ENCODE measurements around the gene TMEM63A. TPM values are rescaled to one million over a fixed set of nuclear protein-coding genes. Genes with fewer than 3 reads are reported as not detected.

Gene TMEM63A
- total RNA-seq, 5 donors from 2014 or later (not counting 1 experiment from before 2014, with no cell fraction given), result 332 to 473 (median 390) TPM

DNA sequence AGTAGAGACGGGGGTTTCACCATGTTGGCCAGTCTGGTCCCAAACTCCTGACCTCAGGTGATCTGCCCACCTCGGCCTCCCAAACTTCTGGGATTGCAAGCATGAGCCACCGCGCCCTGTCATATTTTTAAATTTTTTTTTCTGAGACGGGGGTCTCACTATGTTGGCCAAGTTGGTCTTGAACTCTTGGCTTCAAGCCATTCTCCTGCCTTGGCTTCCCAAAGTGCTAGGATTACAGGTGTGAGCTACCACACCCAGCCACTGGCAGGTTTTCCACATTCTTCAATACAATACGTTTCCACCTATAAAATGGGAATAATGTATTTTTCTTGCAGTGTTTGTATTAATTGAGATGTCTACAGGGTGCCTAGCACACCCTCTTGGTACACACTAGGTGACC is 10.1 kb upstream of the TMEM63A start:
- peaks cover 39 to 47% (median 44%) of the 10 kb centered on the region in 3 donors for H3K4me1 Mint-ChIP-seq
- DNase-seq (no peak), ATAC-seq (replicated peaks in 1 of 4) (no peak)
- H3K9me3 ChIP-seq, result no peaks in the 10 kb centered on the region
- ChIA-PET POLR2A (interaction anchor here in 1 of 2 donors (0.6 kb wide), 1 partner anchor 1046 kb away, joined by 3 read pairs; no protein-coding TSS in a partner anchor), CTCF (interaction anchor here in 1 of 2 donors (0.5 kb wide), 1 partner anchor 9 kb away, joined by 5 read pairs; no protein-coding TSS in a partner anchor)
- no peak overlapping the region for H3K27ac ChIP-seq (ENCODE audit: low read length)
- no peaks in the 10 kb centered on the region for H3K36me3 Mint-ChIP-seq
- no peak overlapping the region for H3K4me3 Mint-ChIP-seq
- H3K4me3 ChIP-seq (ENCODE audit: control insufficient read depth in 1 of 2, extremely low read depth in 1 of 2, low read length in 1 of 2), result no peak overlapping the region
- no peaks in the 10 kb centered on the region for H3K27me3 ChIP-seq (replicated peaks in 1 of 2; ENCODE audit: control insufficient read depth in 2 of 2, extremely low read depth in 1 of 2, insufficient read depth in 2 of 2, low read length in 1 of 2)
- WGBS (ENCODE audit: insufficient coverage), result 91% methylated on average over 5 of the region's 6 CpGs
- H3K4me1 ChIP-seq (ENCODE audit: control insufficient read depth in 1 of 2, extremely low read depth in 1 of 2, insufficient read depth in 2 of 2, low read length in 2 of 2), result peaks cover 24 to 26% of the 10 kb centered on the region in 2 experiments
- no peaks in the 10 kb centered on the region for H3K9me3 Mint-ChIP-seq
- no peaks in the 10 kb centered on the region for H3K27me3 Mint-ChIP-seq
- no peaks in the 10 kb centered on the region for H3K36me3 ChIP-seq (ENCODE audit: control insufficient read depth in 2 of 2, extremely low read depth in 1 of 2, insufficient read depth in 1 of 2, low read length in 1 of 2)
- H3K27ac Mint-ChIP-seq, result no peak overlapping the region

DNA sequence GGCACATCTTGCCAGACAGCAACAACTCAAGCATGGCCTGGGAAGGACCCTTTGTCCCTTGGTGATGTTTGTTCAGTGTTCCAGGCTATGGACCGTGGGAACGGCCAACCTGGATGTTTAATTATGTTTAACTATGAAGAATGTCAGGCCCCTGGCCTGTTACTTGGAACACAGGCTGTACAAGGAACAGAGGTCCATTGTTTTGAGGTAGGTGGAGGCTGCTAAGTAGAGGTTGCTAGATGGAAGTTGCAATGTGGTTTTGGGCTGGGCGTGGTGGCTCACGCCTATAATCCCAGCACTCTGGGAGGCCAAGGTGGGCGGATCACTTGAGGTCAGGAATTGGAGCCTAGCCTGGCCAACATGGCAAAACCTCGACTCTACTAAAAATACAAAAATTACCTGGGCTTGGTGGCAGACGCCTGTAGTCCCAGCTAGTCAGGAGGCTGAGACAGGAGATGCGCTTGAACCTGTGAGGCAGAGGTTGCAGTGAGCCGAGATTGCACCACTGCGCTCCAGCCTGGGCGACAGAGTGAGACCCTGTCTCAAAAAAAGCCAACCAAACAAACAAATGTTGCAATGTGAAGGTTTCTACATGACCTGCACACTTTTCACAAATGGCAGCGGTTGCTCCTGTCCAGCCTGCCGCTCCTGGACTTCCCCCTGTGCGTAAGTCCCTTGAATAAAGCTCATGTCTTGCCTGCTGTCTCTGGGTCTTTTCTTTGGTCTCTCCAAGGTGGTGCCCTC is 9.2 kb upstream of the TMEM63A start:
- ATAC-seq (replicated peaks in 1 of 4) (no peak), DNase-seq (no peak)
- Histone ChIP-seq H3K9me3 (no peaks in the 10 kb centered on the region), H3K27me3 (replicated peaks in 1 of 2; ENCODE audit: control insufficient read depth in 2 of 2, extremely low read depth in 1 of 2, insufficient read depth in 2 of 2, low read length in 1 of 2) (no peaks in the 10 kb centered on the region), H3K27ac (ENCODE audit: low read length) (no peak overlapping the region), H3K4me1 (ENCODE audit: control insufficient read depth in 1 of 2, extremely low read depth in 1 of 2, insufficient read depth in 2 of 2, low read length in 2 of 2) (peaks cover 17 to 18% of the 10 kb centered on the region in 2 experiments), H3K36me3 (ENCODE audit: control insufficient read depth in 2 of 2, extremely low read depth in 1 of 2, insufficient read depth in 1 of 2, low read length in 1 of 2) (no peaks in the 10 kb centered on the region), H3K4me3 (ENCODE audit: control insufficient read depth in 1 of 2, extremely low read depth in 1 of 2, low read length in 1 of 2) (no peak overlapping the region)
- ChIA-PET POLR2A (interaction anchor here in 1 of 2 donors (0.6 kb wide), 1 partner anchor 32 kb away, joined by 3 read pairs; no protein-coding TSS in a partner anchor), CTCF (interaction anchor here in 1 of 2 donors (0.5 kb wide), 1 partner anchor 8 kb away, joined by 5 read pairs; no protein-coding TSS in a partner anchor)
- Mint-ChIP-seq H3K36me3 (no peaks in the 10 kb centered on the region), H3K27ac (peak overlapping the region in 1 of 2 donors; percentile 79), H3K9me3 (no peaks in the 10 kb centered on the region), H3K4me1 (peaks cover 30 to 38% (median 38%) of the 10 kb centered on the region in 3 donors), H3K27me3 (no peaks in the 10 kb centered on the region), H3K4me3 (no peak overlapping the region)
- WGBS (ENCODE audit: insufficient coverage), result 88% methylated on average over 12 of the region's 14 CpGs

- Mint-ChIP-seq H3K4me1 (peaks cover 22 to 30% (median 30%) of the 10 kb centered on the region in 3 donors), H3K4me3 (no peak overlapping the region), H3K27ac (peak overlapping the region in 1 of 2 donors; percentile 19), H3K27me3 (no peaks in the 10 kb centered on the region), H3K36me3 (no peaks in the 10 kb centered on the region), H3K9me3 (no peaks in the 10 kb centered on the region)
- CTCF ChIA-PET, result interaction anchor here in 1 of 2 donors (1.6 kb wide), 1 partner anchor 14 kb away, joined by 4 read pairs; no protein-coding TSS in a partner anchor
- WGBS (ENCODE audit: insufficient coverage), result 75% methylated on average over 2 of the region's 6 CpGs
- H3K4me1 ChIP-seq (ENCODE audit: control insufficient read depth in 1 of 2, extremely low read depth in 1 of 2, insufficient read depth in 2 of 2, low read length in 2 of 2), result peaks cover 9 to 10% of the 10 kb centered on the region in 2 experiments
- no peaks in the 10 kb centered on the region for H3K36me3 ChIP-seq (ENCODE audit: control insufficient read depth in 2 of 2, extremely low read depth in 1 of 2, insufficient read depth in 1 of 2, low read length in 1 of 2)
- H3K9me3 ChIP-seq, result no peaks in the 10 kb centered on the region
- H3K4me3 ChIP-seq (ENCODE audit: control insufficient read depth in 1 of 2, extremely low read depth in 1 of 2, low read length in 1 of 2), result no peak overlapping the region
- no peak for DNase-seq
- no peaks in the 10 kb centered on the region for H3K27me3 ChIP-seq (replicated peaks in 1 of 2; ENCODE audit: control insufficient read depth in 2 of 2, extremely low read depth in 1 of 2, insufficient read depth in 2 of 2, low read length in 1 of 2)
- POLR2A ChIA-PET, result interaction anchor here in 1 of 2 donors (1.5 kb wide), 1 partner anchor 9 kb away, joined by 3 read pairs; no protein-coding TSS in a partner anchor
- H3K27ac ChIP-seq (ENCODE audit: low read length), result no peak overlapping the region
- ATAC-seq (replicated peaks in 1 of 4), result no peak
Measured at GRCh38 chr1:225890346-225891228, 8.4 kb upstream of the TMEM63A start.

- peaks cover 19 to 28% (median 28%) of the 10 kb centered on the region in 3 donors for H3K4me1 Mint-ChIP-seq
- POLR2A ChIA-PET, result interaction anchor here in 1 of 2 donors (0.5 to 1.5 kb wide), 2 partner anchors 9 to 1329 kb away, joined by 3 read pairs; no protein-coding TSS in a partner anchor
- no peaks in the 10 kb centered on the region for H3K9me3 Mint-ChIP-seq
- H3K4me3 Mint-ChIP-seq, result no peak overlapping the region
- H3K4me3 ChIP-seq (ENCODE audit: control insufficient read depth in 1 of 2, extremely low read depth in 1 of 2, low read length in 1 of 2), result no peak overlapping the region
- H3K4me1 ChIP-seq (ENCODE audit: control insufficient read depth in 1 of 2, extremely low read depth in 1 of 2, insufficient read depth in 2 of 2, low read length in 2 of 2), result peaks cover 8 to 9% of the 10 kb centered on the region in 2 experiments
- H3K9me3 ChIP-seq, result no peaks in the 10 kb centered on the region
- WGBS (ENCODE audit: insufficient coverage), result 93% methylated on average over 3 of the region's 5 CpGs
- H3K36me3 ChIP-seq (ENCODE audit: control insufficient read depth in 2 of 2, extremely low read depth in 1 of 2, insufficient read depth in 1 of 2, low read length in 1 of 2), result no peaks in the 10 kb centered on the region
- no peaks in the 10 kb centered on the region for H3K36me3 Mint-ChIP-seq
- DNase-seq (no peak), ATAC-seq (replicated peaks in 1 of 4) (no peak)
- H3K27me3 Mint-ChIP-seq, result no peaks in the 10 kb centered on the region
- CTCF ChIA-PET, result interaction anchor here in 1 of 2 donors (1.6 kb wide), 1 partner anchor 15 kb away, joined by 4 read pairs; no protein-coding TSS in a partner anchor
- peak overlapping the region in 1 of 2 donors; percentile 36 for H3K27ac Mint-ChIP-seq
- H3K27ac ChIP-seq (ENCODE audit: low read length), result no peak overlapping the region
- no peaks in the 10 kb centered on the region for H3K27me3 ChIP-seq (replicated peaks in 1 of 2; ENCODE audit: control insufficient read depth in 2 of 2, extremely low read depth in 1 of 2, insufficient read depth in 2 of 2, low read length in 1 of 2)
Measured at GRCh38 chr1:225889743-225890142, 7.6 kb upstream of the TMEM63A start.

DNA sequence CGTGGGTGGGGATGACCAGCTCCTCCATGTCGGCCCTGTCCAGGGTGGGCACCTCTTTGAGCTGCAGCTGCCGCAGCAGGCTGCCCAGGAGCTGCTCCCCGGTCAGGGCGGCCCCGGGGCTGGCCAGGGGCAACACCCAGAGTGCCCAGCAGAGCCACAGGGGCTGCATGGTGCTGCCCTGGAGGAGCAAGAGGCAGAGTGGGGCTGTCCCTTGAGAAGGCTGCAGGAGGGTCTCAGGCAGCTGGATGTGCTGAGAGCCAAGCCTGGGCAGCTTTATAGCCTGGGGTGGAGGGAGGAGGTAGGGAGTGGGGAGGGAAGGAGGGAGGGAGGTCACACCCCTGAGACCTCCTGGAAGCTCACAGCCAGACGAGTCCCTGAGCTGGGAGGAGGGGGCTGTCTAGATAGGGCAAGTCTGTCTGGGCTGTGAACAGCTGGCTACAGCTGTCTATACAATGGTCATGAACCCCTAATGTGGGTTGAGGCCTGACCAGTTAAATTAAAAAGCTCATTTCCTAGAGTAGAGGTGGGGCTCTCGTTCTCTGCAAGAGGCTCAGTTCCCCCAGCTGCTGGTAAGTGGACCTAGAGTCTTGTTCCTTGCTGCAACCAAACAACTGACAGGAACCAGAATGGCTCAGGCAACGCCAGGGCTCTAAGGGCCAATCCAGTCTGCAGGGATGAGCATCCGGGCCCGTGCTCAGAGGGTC is 6.9 kb upstream of the TMEM63A start, which contains the start of gene LEFTY1:
Gene LEFTY1, minus strand, starts transcription at position 249 of the 704 bp plus-strand sequence. Its CDS starts 80 bp downstream, at position 169.
- Histone ChIP-seq H3K27ac (ENCODE audit: low read length) (no peak within 1 kb of the TSS), H3K27me3 (replicated peaks in 1 of 2; ENCODE audit: control insufficient read depth in 2 of 2, extremely low read depth in 1 of 2, insufficient read depth in 2 of 2, low read length in 1 of 2) (no peaks in the 10 kb centered on the region), H3K36me3 (ENCODE audit: control insufficient read depth in 2 of 2, extremely low read depth in 1 of 2, insufficient read depth in 1 of 2, low read length in 1 of 2) (no peaks in the 10 kb centered on the region), H3K4me1 (ENCODE audit: control insufficient read depth in 1 of 2, extremely low read depth in 1 of 2, insufficient read depth in 2 of 2, low read length in 2 of 2) (peaks cover 7 to 9% of the 10 kb centered on the region in 2 experiments), H3K9me3 (no peaks in the 10 kb centered on the region), H3K4me3 (ENCODE audit: control insufficient read depth in 1 of 2, extremely low read depth in 1 of 2, low read length in 1 of 2) (no peak within 1 kb of the TSS)
- ChIA-PET CTCF (interaction anchor here in 1 of 2 donors (1.6 kb wide), 1 partner anchor 15 kb away, joined by 4 read pairs; no protein-coding TSS in a partner anchor), POLR2A (interaction anchor here (0.5 to 1.5 kb wide), 3 partner anchors 8 to 1328 kb away, joined by 3 read pairs; partner anchors contain the start of gene SRP9 (in 1 of the 2))
- peak within 1 kb of the TSS in 1 of 3 donors; percentile 36 for H3K4me3 Mint-ChIP-seq
- H3K4me1 Mint-ChIP-seq, result peaks cover 14 to 27% (median 26%) of the 10 kb centered on the region in 3 donors
- no peaks in the 10 kb centered on the region for H3K27me3 Mint-ChIP-seq
- peak within 1 kb of the TSS; percentile 11 to 36 for H3K27ac Mint-ChIP-seq
- ATAC-seq (replicated peaks in 1 of 4), result no peak
- WGBS (ENCODE audit: insufficient coverage), result 95% methylated on average over 11 of the region's 11 CpGs
- DNase-seq, result no peak
- no peaks in the 10 kb centered on the region for H3K36me3 Mint-ChIP-seq
- no peaks in the 10 kb centered on the region for H3K9me3 Mint-ChIP-seq
